NOMO-1 treated with DMSO at 0.1 percent for 48 hours (cell line): ENCODE data around the gene CABYR.
"Not testable (repeated sequence)": the region's sequence is repeated elsewhere in the genome, so short reads cannot be mapped to it uniquely, and the experiment has no call there.

Experiments used
- DNase-seq: peaks from one replicate; lab custom pipeline; 2025; ENCODE audit not compliant: unreplicated experiment; lab: John Stamatoyannopoulos, UW

Gene CABYR

GRCh38 chr18:24127735-24128134 is 11.1 kb upstream of the CABYR start:
- DNase-seq = no peak

DNA sequence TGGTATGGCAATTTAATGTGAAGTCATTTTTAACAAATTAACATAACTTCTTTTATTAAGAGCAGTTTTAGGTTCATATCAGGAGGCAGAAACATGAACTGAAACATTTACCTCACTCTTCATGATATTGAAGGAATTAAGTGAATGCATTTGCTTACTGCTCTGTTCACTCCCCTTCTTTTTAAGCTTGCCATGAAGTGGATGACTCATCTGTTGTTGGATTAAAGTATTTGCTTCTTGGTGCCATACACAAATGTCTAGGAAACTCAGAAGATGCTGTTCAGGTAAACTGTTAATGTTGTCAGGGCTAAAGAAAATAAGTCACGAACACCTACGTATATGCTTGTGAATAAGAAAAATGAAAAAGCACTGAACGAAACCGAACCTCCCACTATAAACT is 10.2 kb upstream of the CABYR start:
- no peak for DNase-seq

- no peak for DNase-seq
Measured at GRCh38 chr18:24130494-24130893, 8.4 kb upstream of the CABYR start.

DNA sequence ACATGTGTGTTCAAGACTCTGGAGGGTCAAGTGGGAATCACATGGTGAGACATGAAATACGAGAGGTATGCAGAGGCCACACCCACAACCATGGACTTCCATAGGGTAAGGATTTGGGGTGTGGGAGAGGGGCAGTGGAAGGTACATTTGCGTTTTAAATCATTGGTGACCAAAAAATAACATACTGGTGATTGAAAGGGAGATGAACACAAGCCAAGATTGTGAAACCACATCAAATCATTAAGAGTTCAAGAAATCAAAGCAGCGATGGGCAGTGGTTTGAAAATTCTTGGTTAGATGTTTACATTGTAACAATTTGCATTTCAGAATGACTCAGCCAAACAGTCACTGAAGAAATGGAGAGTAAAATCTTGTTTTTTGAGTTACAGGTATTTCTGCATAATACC is 1.9 kb upstream of the CABYR start:
- no peak for DNase-seq

DNA sequence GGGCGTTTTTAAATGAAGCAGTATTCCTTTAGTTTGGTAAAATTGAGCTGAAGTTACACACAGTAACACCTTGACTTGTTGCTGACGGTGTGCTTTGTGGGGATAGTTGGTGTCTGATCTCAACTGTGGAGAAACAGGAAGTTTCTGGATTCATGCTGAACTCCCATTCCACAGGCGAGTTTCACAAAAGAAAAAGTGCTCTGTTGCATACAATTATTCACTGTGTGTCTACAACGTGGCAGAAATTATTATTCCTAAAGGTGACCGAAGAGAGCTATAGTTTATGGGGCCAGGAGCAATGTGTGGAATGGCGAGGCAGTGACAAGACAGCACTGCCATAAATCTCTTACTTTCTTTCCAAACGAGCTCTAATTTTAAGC is 463 bp upstream of the CABYR start:
- peak; percentile 59 for DNase-seq

GRCh38 chr18:24140697-24141096 is 1.8 kb downstream of the CABYR start:
- DNase-seq = no peak

DNA sequence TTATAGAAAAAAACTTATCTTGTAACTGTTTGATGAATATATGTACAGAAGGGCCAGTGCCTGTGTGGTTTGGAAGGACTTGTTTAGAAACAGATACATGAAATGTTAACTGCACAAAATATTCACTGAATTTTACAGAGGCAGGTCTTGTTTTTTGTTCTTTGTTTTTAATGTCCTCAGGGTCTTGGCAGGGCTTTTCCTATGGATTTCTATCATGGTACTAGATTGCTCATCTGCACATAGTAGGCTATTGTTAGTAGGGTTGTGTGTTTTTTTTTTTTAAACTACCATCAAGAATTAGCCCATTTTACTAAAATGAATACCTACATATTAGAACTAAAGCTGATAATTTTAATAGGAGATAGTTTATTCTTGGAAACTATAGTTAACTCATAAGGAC is 3.5 kb downstream of the CABYR start:
- no peak for DNase-seq

DNA sequence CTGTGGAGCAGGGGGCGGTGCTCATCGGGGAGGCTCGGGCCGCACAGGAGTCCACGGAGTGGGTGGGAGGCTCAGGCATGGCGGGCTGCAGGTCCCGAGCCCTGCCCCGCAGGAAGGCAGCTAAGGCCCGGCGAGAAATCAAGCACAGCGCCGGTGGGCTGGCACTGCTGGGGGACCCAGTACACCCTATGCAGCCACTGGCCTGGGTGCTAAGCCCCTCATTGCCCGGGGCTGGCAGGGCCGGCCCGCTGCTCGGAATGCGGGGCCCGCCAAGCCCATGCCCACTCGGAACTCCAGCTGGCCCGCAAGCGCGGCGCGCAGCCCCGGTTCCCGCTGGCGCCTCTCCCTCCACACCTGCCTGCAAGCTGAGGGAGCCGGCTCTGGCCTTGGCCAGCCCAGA is 10.7 kb downstream of the CABYR start:
- not testable (repeated sequence) for DNase-seq

GRCh38 chr18:24153397-24153796 is 14.5 kb downstream of the CABYR start:
- no peak for DNase-seq

- DNase-seq = no peak
Measured at GRCh38 chr18:24157855-24158254, 19.0 kb downstream of the CABYR start.

DNA sequence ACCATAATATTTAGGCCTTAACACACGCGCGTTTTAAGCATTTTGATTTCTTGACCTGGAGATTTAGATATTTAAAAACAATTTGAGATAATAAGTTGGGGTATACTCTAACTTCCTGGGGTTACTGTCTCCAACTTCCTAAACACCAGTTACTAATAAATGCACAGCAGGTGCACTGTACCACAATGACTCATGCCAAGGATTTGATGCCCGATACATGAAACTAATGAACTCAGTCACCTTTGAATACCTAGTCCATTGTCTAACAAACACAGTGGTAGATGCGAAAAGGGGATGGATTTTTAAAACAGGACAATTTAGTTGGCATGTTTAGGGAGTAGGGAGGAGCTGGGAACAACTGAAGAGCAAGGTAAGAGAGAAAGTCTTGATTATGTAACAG is 21.2 kb downstream of the CABYR start:
- DNase-seq = no peak

- DNase-seq = no peak
Measured at GRCh38 chr18:24161304-24161703, 22.4 kb downstream of the CABYR start.

DNA sequence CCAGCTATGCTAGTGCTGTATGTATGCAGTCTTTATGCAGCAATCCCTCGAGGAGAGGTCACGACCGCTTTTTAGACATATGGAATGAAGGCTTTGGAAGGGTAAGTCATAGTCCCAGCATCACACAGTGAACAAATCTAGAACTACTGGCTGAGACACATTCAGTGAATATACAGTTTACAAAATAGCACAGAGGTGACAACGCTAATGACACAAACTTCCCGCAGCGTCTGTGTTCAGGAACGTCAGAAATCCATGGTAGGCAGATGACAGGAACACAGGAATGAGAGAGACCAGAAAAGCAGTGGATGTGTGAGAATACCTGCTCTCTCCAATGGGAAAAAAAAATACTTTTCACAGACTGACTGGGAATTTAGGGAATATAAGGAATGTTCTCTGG is 29.6 kb downstream of the CABYR start:
- DNase-seq = no peak

- DNase-seq = no peak
Measured at GRCh38 chr18:24170360-24170759, 31.5 kb downstream of the CABYR start.

- no peak for DNase-seq
Measured at GRCh38 chr18:24173997-24174396, 35.1 kb downstream of the CABYR start.

DNA sequence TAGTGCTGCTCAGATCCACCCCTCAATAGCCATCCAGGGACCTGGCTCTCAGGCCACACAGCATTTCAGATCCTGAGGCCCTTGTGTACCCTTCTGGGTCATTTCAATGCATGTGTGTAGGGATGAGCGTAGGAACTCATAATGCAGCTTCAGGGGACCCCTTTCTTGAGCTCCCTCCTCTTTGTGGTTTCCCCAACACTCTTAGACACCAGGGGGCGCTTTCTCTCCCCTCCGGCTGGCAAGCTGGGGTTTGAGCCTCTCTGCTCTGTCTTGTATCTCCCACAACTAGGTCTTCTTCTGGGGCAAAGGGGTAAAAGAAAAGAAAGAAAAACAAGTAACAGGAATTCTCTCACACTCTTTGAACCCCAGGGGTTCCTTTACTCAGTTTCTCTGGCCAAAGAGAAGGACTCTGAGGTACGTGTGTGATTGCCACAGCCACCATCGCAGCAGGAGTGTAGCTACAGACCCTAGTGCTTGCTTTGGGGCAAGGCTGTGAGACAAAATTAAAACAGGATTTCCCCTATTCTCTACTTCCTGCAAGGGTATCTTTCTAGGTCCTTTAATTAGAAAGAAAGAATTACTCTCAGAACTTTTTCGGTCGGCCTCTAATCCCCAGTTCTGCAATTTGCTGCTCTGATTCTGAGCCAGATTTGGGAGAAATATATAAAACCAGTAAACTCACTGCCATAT is 38.0 kb downstream of the CABYR start:
- DNase-seq = peak; percentile 24

- DNase-seq = no peak
Measured at GRCh38 chr18:24177499-24178133, 38.8 kb downstream of the CABYR start.

DNA sequence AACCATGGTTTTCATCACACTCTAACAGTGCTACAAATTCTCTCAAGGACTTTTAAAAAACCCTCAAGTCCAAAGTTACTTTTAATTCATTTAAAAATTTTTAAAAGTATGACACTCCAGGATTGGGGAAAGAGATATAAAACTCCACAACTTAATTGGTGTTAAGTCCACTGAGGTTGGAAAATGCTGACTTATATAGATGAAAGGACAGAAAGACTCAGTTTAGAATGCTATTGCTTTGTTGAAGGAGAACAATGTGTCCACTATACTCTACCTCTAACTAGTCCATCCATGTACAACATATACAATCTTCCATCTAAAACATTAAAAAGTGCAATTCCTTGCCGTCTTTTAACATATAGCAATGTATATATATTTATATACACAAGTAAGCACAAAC is 41.2 kb downstream of the CABYR start:
- no peak for DNase-seq

GRCh38 chr18:24181806-24182205 is 42.9 kb downstream of the CABYR start:
- DNase-seq = no peak

DNA sequence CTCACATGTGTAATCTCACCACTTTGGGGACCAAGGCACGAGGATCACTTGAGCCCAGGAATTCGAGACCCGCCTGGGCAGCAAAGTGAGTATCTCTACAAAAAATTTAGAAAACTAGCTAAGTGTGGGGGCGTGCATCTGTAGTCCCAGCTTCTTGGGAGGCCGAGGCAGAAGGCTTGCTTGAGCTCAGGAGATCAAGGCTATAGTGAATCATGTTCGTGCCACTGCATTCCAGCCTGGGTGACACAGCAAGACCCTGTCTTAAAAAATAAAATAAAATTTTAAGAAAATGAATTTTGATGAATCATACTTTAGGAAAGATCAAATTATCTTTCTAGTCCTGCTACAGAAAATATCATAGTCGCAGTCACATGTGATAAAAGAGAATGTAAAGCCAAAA is 46.9 kb downstream of the CABYR start:
- DNase-seq = no peak

- peak; percentile 74 for DNase-seq
Measured at GRCh38 chr18:24187049-24187448, 48.2 kb downstream of the CABYR start.

DNA sequence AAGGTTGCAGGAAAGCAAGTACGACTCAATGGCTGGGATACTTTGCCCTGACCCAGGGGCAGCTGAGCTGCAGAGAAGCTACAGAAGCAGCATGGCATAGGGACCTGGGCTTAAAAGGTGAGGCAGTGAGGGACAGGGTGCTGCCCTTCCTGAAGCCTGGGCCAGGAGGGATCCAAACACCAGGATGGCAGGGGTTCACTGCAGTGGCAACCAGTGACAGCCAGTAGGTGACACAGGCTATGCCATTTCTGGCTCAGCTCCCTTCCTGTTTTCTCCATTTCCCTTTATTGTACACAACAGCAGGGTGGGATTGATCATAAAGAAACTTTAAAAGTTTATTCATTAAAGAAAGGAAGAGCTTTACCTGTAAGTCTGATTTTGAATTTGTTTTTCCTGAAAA is 48.8 kb downstream of the CABYR start:
- no peak for DNase-seq

DNA sequence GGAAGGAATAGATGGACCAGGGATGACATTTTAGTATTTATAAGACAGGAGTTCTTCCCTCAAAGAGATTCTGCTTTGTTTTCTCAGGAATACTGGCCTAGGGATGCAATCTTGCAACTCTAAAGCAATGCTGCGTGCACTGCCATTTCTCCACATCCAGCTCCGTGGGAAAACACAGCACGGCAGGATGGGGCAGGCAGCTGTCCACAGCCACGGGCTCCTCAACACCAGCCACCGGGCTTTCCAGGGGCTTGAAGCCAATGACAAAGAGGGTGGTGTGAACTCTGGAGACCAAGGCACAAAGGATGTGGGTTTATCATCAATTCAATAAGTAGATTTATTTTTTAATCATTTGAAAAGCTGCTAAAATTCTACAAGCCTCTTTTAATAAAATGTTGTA is 49.3 kb downstream of the CABYR start:
- DNase-seq = no peak
